ENCODE data around the gene POLD3. TPM values are rescaled to one million over a fixed set of nuclear protein-coding genes. Genes with fewer than 3 reads are reported as not detected.
A peak's percentile ranks its signal among the peaks of the same experiment; 100 is the strongest.

Gene POLD3
- total RNA-seq (2021): 68.3 and 76.5 TPM in 2 replicates
- percentile 95 among the genes with signal in this experiment for Bru-seq, nascent RNA
- percentile 94 among the genes with signal in this experiment for BruChase-seq, experiment 1, labeled RNA remaining after a 2-hour chase
- percentile 79 among the genes with signal in this experiment for BruChase-seq, experiment 2, labeled RNA remaining after a 6-hour chase
- long read RNA-seq, transcript POLD3-201 (12 exons, 3,821 nt): major isoform, 156 of 214 reads
- long read RNA-seq, transcript POLD3-209 (3 exons, 575 nt): minor isoform, 5 of 214 reads
- long read RNA-seq, partial matches to known transcripts: 5 of 214 reads
- long read RNA-seq, other reads (novel, unspliced or antisense): 46 of 214 reads

DNA sequence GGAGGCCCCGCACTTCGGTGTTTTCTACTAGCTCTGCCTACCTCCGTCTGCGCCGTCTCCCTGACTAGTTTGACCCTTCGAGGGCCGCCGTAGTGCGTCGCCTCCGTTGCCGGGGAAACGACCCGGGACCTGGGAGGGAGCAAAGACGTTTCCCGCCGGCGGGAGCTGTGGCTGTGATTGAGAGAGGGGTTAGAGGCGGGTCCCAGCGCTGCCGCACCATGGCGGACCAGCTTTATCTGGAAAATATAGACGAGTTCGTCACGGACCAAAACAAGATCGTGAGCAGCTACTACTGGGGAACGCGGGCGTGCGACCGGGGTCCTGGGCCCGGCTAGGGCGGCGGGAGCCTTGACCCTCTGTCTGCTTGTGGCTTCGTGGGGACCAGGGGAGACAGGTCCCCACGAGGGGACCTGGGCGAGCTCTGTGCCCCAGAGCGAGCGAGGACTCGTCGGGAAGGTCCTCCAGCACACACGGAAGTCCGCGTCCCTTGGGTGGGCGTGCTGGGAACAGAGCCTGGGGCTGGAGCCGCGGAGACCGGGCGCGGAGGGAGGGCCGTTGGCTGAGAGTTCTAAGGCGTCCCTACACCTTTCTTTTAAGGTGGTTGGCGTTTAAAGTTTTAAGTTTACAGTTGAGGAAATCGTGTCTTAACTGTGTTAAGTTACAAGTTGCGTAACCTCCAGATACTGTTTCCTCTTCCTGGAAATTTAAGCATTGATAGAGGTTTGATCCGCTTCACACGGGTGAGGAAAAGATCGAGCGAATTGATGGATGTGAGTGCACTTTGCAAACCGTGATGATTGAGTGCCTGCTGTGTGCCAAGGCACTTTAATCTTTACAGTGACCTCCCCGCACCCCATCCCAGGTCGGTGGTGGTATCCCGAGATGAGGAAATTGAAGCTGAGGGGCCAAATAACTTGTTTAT is at the start of gene POLD3:
POLD3 (plus strand) TSS at position 142 of the 922 bp plus-strand sequence; CDS start at position 219, 77 bp downstream.
- peak within 1 kb of the TSS; percentile 76 for H3K4me3 ChIP-seq (ENCODE audit: low read depth, low read length, poor library complexity, severe bottlenecking)
- TF ChIP-seq EZH2 (IDR thresholded peaks at IDR 0.05; ENCODE audit: borderline replicate concordance, low read depth, low read length, poor library complexity, severe bottlenecking): no peak
- TF ChIP-seq, protein P1, sequence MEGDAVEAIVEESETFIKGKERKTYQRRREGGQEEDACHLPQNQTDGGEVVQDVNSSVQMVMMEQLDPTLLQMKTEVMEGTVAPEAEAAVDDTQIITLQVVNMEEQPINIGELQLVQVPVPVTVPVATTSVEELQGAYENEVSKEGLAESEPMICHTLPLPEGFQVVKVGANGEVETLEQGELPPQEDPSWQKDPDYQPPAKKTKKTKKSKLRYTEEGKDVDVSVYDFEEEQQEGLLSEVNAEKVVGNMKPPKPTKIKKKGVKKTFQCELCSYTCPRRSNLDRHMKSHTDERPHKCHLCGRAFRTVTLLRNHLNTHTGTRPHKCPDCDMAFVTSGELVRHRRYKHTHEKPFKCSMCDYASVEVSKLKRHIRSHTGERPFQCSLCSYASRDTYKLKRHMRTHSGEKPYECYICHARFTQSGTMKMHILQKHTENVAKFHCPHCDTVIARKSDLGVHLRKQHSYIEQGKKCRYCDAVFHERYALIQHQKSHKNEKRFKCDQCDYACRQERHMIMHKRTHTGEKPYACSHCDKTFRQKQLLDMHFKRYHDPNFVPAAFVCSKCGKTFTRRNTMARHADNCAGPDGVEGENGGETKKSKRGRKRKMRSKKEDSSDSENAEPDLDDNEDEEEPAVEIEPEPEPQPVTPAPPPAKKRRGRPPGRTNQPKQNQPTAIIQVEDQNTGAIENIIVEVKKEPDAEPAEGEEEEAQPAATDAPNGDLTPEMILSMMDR (conservative IDR thresholded peaks at IDR 0.05; ENCODE audit: low read depth, low read length): no peak
- no peaks in the 10 kb centered on the region for H3K9me3 ChIP-seq (ENCODE audit: low read depth, low read length, poor library complexity, severe bottlenecking)
- ChIA-PET CTCF (interaction anchor here (0.5 kb wide), 1 partner anchor 656 kb away, joined by 3 read pairs; no protein-coding TSS in a partner anchor), POLR2A (ENCODE audit: low non-redundant PET) (no interaction called here)
- intact Hi-C loops (cut with micrococcal nuclease; ENCODE audit: unreplicated experiment): no loop called here
- peak; percentile 98 for DNase-seq (ENCODE audit: low spot score)
- BruUV-seq (replicated peaks): no TSS peak
- H3K4me1 ChIP-seq (ENCODE audit: insufficient read depth, low read length, poor library complexity, severe bottlenecking): peaks cover 3% of the 10 kb centered on the region
- no peaks in the 10 kb centered on the region for H3K27me3 ChIP-seq (replicated peaks; ENCODE audit: insufficient read depth, low read depth, low read length, poor library complexity)
- H3K36me3 ChIP-seq (ENCODE audit: insufficient read depth, low read length, poor library complexity, severe bottlenecking): peaks cover 40% of the 10 kb centered on the region
- H3K27ac ChIP-seq (ENCODE audit: low read depth, low read length, poor library complexity, severe bottlenecking): peak within 1 kb of the TSS; percentile 93

DNA sequence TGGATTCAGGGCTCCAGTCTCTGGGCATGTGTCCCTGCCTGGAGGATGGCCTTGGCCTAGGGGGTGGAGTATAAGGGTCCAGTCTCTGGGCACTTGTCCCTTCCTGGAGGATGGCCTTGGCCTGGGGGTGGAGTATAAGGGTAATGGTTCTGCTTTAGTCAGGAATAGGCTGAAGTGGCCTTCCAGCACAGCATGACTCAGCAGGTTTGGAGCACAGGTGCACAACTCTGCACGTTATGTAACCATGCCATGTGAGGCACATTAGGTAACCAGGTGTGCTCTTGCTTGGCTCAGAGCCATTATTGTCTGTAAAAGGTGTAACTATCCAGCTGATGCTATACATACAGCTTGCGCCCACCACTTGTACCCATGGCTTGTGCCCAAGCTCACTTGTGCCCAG is 48.4 kb upstream of the POLD3 start:
- no peak for TF ChIP-seq EZH2 (IDR thresholded peaks at IDR 0.05; ENCODE audit: borderline replicate concordance, low read depth, low read length, poor library complexity, severe bottlenecking)
- TF ChIP-seq, protein P1 (conservative IDR thresholded peaks at IDR 0.05; ENCODE audit: low read depth, low read length): no peak
- H3K4me1 ChIP-seq (ENCODE audit: insufficient read depth, low read length, poor library complexity, severe bottlenecking): no peaks in the 10 kb centered on the region
- ChIA-PET CTCF (no interaction called here), POLR2A (ENCODE audit: low non-redundant PET) (no interaction called here)
- BruUV-seq (replicated peaks): no TSS peak
- H3K36me3 ChIP-seq (ENCODE audit: insufficient read depth, low read length, poor library complexity, severe bottlenecking): no peaks in the 10 kb centered on the region
- H3K27ac ChIP-seq (ENCODE audit: low read depth, low read length, poor library complexity, severe bottlenecking): no peak overlapping the region
- no peak overlapping the region for H3K4me3 ChIP-seq (ENCODE audit: low read depth, low read length, poor library complexity, severe bottlenecking)
- DNase-seq (ENCODE audit: low spot score): no peak
- intact Hi-C loops (cut with micrococcal nuclease; ENCODE audit: unreplicated experiment): no loop called here
- H3K9me3 ChIP-seq (ENCODE audit: low read depth, low read length, poor library complexity, severe bottlenecking): no peaks in the 10 kb centered on the region
- H3K27me3 ChIP-seq (replicated peaks; ENCODE audit: insufficient read depth, low read depth, low read length, poor library complexity): no peaks in the 10 kb centered on the region

GRCh38 chr11:74546752-74547151 is 45.6 kb upstream of the POLD3 start:
- intact Hi-C loops (cut with micrococcal nuclease; ENCODE audit: unreplicated experiment): no loop called here
- CTCF ChIA-PET: no interaction called here
- H3K4me1 ChIP-seq (ENCODE audit: insufficient read depth, low read length, poor library complexity, severe bottlenecking): no peaks in the 10 kb centered on the region
- H3K4me3 ChIP-seq (ENCODE audit: low read depth, low read length, poor library complexity, severe bottlenecking): no peak overlapping the region
- BruUV-seq (replicated peaks): no TSS peak
- H3K9me3 ChIP-seq (ENCODE audit: low read depth, low read length, poor library complexity, severe bottlenecking): no peaks in the 10 kb centered on the region
- DNase-seq (ENCODE audit: low spot score): no peak
- TF ChIP-seq, protein P1 (conservative IDR thresholded peaks at IDR 0.05; ENCODE audit: low read depth, low read length): no peak
- no peak for TF ChIP-seq EZH2 (IDR thresholded peaks at IDR 0.05; ENCODE audit: borderline replicate concordance, low read depth, low read length, poor library complexity, severe bottlenecking)
- H3K27ac ChIP-seq (ENCODE audit: low read depth, low read length, poor library complexity, severe bottlenecking): no peak overlapping the region
- POLR2A ChIA-PET (ENCODE audit: low non-redundant PET): no interaction called here
- no peaks in the 10 kb centered on the region for H3K36me3 ChIP-seq (ENCODE audit: insufficient read depth, low read length, poor library complexity, severe bottlenecking)
- H3K27me3 ChIP-seq (replicated peaks; ENCODE audit: insufficient read depth, low read depth, low read length, poor library complexity): no peaks in the 10 kb centered on the region
